Natural killer cell (primary cell): ENCODE results near the gene C10orf71. TPM values are rescaled to one million over a fixed set of nuclear protein-coding genes. Genes with fewer than 3 reads are reported as not detected.

Experiments
- ATAC-seq, 3 donors: fragments of 150-1000 bp in 2 of 3; fragments of 200-7000 bp in 1 of 3; cut with Tn5 transposase; 1 replicate in 1 of 3; 2 replicates in 2 of 3; pipeline ENCODE4 v1.10.0; 2021; ENCODE audit warnings: mild to moderate bottlenecking in 2 of 3, moderate library complexity in 2 of 3
- DNase-seq, 2 donors: peaks; one replicate each; pipeline versions ENCODE4 v3.0.0 to v3.0.0-alpha.2; 2013 to 2021; ENCODE audit warnings: mixed read lengths in 1 of 2
- H3K27ac ChIP-seq: one replicate; pipeline ENCODE4 v1.5.1; 2013; ENCODE audit warnings: mild to moderate bottlenecking, low read length
- H3K27me3 ChIP-seq: one replicate; pipeline ENCODE4 v1.6.1; 2013; ENCODE audit warnings: low read length; ENCODE audit not compliant: control insufficient read depth, insufficient read depth
- H3K36me3 ChIP-seq: one replicate; pipeline ENCODE4 v1.6.1; 2013; ENCODE audit warnings: low read length; ENCODE audit not compliant: control insufficient read depth, insufficient read depth
- H3K4me1 ChIP-seq: one replicate; pipeline ENCODE4 v1.6.1; 2013; ENCODE audit warnings: low read length; ENCODE audit not compliant: control insufficient read depth, insufficient read depth
- H3K4me3 ChIP-seq: one replicate; pipeline ENCODE4 v1.5.1; 2013; ENCODE audit warnings: low read length
- H3K9me3 ChIP-seq: one replicate; pipeline ENCODE4 v1.6.1; 2013; ENCODE audit warnings: low read length; ENCODE audit not compliant: control insufficient read depth, insufficient read depth
- H3K27ac Mint-ChIP-seq, 2 donors: one replicate each; pipeline ENCODE4 v1.8.0; 2022; ENCODE audit warnings: mild to moderate bottlenecking in 2 of 2, mixed read lengths in 2 of 2, moderate library complexity in 1 of 2
- H3K27me3 Mint-ChIP-seq, 2 donors: one replicate each; pipeline ENCODE4 v1.8.0; 2022; ENCODE audit warnings: low read depth in 2 of 2, mixed read lengths in 2 of 2
- H3K36me3 Mint-ChIP-seq: one replicate; pipeline ENCODE4 v1.8.0; 2022; ENCODE audit warnings: mixed read lengths
- H3K4me1 Mint-ChIP-seq, 2 donors: one replicate each; pipeline ENCODE4 v1.8.0; 2022; ENCODE audit warnings: mixed read lengths in 2 of 2
- H3K4me3 Mint-ChIP-seq: one replicate; pipeline ENCODE4 v1.8.0; 2022; ENCODE audit warnings: mild to moderate bottlenecking, moderate library complexity, mixed read lengths
- H3K9me3 Mint-ChIP-seq, 2 donors: one replicate each; pipeline ENCODE4 v1.8.0; 2022; ENCODE audit warnings: mixed read lengths in 2 of 2
- WGBS: methylation state at CpG from one replicate; pipeline ENCODE4 v1.1.7; 2013; ENCODE audit warnings: missing lambda C conversion rate; ENCODE audit not compliant: insufficient coverage; 5-methylcytosine and 5-hydroxymethylcytosine counted together
- intact Hi-C: fragments of 100-400 bp; cut with micrococcal nuclease; formaldehyde crosslinking; loops from one replicate; pipeline ENCODE4 v1.14.2; 2022
- total RNA-seq, 4 donors: library from RNA; stranded (reverse); fragments of 120-200 nt in 1 of 4; gene quantifications; one replicate each; pipeline versions ENCODE4 v1.2.3 to v1.2.4, GENCODE V29; 2013 to 2022
- TF ChIP-seq, protein P1 (sequence below): fragments of 200-600 bp; IDR thresholded peaks from one replicate; pipeline ENCODE4 v1.8.0; 2022; ENCODE audit warnings: antibody characterized with exemption

C10orf71 gene
- total RNA-seq, 3 donors from 2014 or later (not counting 1 experiment from before 2014, with no cell fraction given): not detected

- H3K27ac Mint-ChIP-seq: no peak overlapping the region
- Histone ChIP-seq H3K27ac (no peak overlapping the region), H3K9me3 (peaks cover 11% of the 10 kb centered on the region), H3K4me1 (peaks cover 11% of the 10 kb centered on the region), H3K36me3 (no peaks in the 10 kb centered on the region), H3K27me3 (no peaks in the 10 kb centered on the region), H3K4me3 (no peak overlapping the region)
- no peak overlapping the region for H3K4me3 Mint-ChIP-seq
- H3K27me3 Mint-ChIP-seq: peaks cover 7 to 21% of the 10 kb centered on the region in 2 donors
- peaks cover 8 to 13% of the 10 kb centered on the region in 2 donors for H3K9me3 Mint-ChIP-seq
- H3K4me1 Mint-ChIP-seq: peaks cover 16 to 18% of the 10 kb centered on the region in 2 donors
- H3K36me3 Mint-ChIP-seq: peaks cover 13% of the 10 kb centered on the region
- 91% methylated on average over 3 of the region's 3 CpGs for WGBS
- ATAC-seq (no peak), DNase-seq (no peak)
- intact Hi-C loops: no loop called here
- TF ChIP-seq, protein P1, sequence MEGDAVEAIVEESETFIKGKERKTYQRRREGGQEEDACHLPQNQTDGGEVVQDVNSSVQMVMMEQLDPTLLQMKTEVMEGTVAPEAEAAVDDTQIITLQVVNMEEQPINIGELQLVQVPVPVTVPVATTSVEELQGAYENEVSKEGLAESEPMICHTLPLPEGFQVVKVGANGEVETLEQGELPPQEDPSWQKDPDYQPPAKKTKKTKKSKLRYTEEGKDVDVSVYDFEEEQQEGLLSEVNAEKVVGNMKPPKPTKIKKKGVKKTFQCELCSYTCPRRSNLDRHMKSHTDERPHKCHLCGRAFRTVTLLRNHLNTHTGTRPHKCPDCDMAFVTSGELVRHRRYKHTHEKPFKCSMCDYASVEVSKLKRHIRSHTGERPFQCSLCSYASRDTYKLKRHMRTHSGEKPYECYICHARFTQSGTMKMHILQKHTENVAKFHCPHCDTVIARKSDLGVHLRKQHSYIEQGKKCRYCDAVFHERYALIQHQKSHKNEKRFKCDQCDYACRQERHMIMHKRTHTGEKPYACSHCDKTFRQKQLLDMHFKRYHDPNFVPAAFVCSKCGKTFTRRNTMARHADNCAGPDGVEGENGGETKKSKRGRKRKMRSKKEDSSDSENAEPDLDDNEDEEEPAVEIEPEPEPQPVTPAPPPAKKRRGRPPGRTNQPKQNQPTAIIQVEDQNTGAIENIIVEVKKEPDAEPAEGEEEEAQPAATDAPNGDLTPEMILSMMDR: no peak
Measured at GRCh38 chr10:49331431-49331830, 32.5 kb downstream of the C10orf71 start.

GRCh38 chr10:49332333-49332732 is 33.4 kb downstream of the C10orf71 start:
- H3K27ac ChIP-seq: no peak overlapping the region
- Mint-ChIP-seq H3K9me3 (peaks cover 8 to 13% of the 10 kb centered on the region in 2 donors), H3K4me3 (no peak overlapping the region), H3K36me3 (peaks cover 13% of the 10 kb centered on the region), H3K27ac (no peak overlapping the region), H3K4me1 (peaks cover 16 to 18% of the 10 kb centered on the region in 2 donors), H3K27me3 (peaks cover 7 to 21% of the 10 kb centered on the region in 2 donors)
- TF ChIP-seq, protein P1: no peak
- intact Hi-C loops: no loop called here
- DNase-seq: no peak
- no peaks in the 10 kb centered on the region for H3K36me3 ChIP-seq
- no peak for ATAC-seq
- peaks cover 11% of the 10 kb centered on the region for H3K9me3 ChIP-seq
- H3K4me1 ChIP-seq: peaks cover 11% of the 10 kb centered on the region
- H3K27me3 ChIP-seq: no peaks in the 10 kb centered on the region
- 95% methylated on average over 4 of the region's 4 CpGs for WGBS
- no peak overlapping the region for H3K4me3 ChIP-seq

DNA sequence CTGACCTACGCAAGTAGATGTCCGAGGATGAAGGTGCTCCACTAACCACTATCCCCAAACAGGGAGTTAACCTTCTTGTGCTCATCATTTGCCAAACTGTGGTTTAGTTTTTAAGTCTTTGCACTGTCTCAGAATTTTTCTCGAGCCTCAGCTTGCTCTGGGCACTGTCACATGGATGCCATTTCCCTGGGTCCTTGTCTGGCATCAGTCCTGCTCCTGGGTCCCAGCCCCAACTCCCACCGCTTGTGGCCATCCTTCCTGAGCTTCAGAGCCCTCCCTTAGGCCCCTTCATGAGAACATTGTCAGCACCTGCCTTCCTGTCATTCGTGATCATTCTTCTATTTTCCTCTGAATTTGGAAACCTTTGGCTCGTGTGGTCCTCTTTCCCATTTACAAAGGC is 33.8 kb downstream of the C10orf71 start:
- Mint-ChIP-seq H3K27ac (no peak overlapping the region), H3K4me1 (peaks cover 16 to 18% of the 10 kb centered on the region in 2 donors), H3K9me3 (peaks cover 8 to 13% of the 10 kb centered on the region in 2 donors), H3K36me3 (peaks cover 13% of the 10 kb centered on the region), H3K4me3 (no peak overlapping the region), H3K27me3 (peaks cover 4 to 21% of the 10 kb centered on the region in 2 donors)
- Histone ChIP-seq H3K9me3 (peaks cover 11% of the 10 kb centered on the region), H3K36me3 (no peaks in the 10 kb centered on the region), H3K4me3 (no peak overlapping the region), H3K4me1 (peaks cover 11% of the 10 kb centered on the region), H3K27me3 (no peaks in the 10 kb centered on the region), H3K27ac (no peak overlapping the region)
- WGBS: 91% methylated on average over 6 of the region's 6 CpGs
- DNase-seq: no peak
- ATAC-seq: no peak
- TF ChIP-seq, protein P1: no peak
- intact Hi-C loops: no loop called here

GRCh38 chr10:49333192-49333591 is 34.2 kb downstream of the C10orf71 start:
- H3K27ac Mint-ChIP-seq: no peak overlapping the region
- DNase-seq (no peak), ATAC-seq (no peak)
- Histone ChIP-seq H3K36me3 (no peaks in the 10 kb centered on the region), H3K27me3 (no peaks in the 10 kb centered on the region), H3K9me3 (peaks cover 11% of the 10 kb centered on the region), H3K27ac (no peak overlapping the region), H3K4me3 (no peak overlapping the region), H3K4me1 (peaks cover 11% of the 10 kb centered on the region)
- intact Hi-C loops: no loop called here
- H3K27me3 Mint-ChIP-seq: peaks cover 2 to 21% of the 10 kb centered on the region in 2 donors
- H3K4me3 Mint-ChIP-seq: no peak overlapping the region
- TF ChIP-seq, protein P1: no peak
- peaks cover 8 to 13% of the 10 kb centered on the region in 2 donors for H3K9me3 Mint-ChIP-seq
- H3K36me3 Mint-ChIP-seq: peaks cover 13% of the 10 kb centered on the region
- 93% methylated on average over 6 of the region's 6 CpGs for WGBS
- H3K4me1 Mint-ChIP-seq: peaks cover 16 to 18% of the 10 kb centered on the region in 2 donors
